SU-DHL-6 (cell line): ENCODE measurements around the gene ERFL.

Experiments used
- H2AFZ ChIP-seq: fragments of 200-600 bp; sonication (generic); 2 replicates; pipeline ENCODE4 v1.6.1; 2014; ENCODE audit warnings: low read depth, mild to moderate bottlenecking, moderate library complexity, mixed read lengths, antibody characterized with exemption, low read length; ENCODE audit not compliant: severe bottlenecking
- H3F3A ChIP-seq: fragments of 200-600 bp; shearing (Covaris generic); 2 replicates; pipeline ENCODE4 v1.6.0; 2016; ENCODE audit warnings: antibody characterized with exemption, mild to moderate bottlenecking; ENCODE audit not compliant: insufficient read depth
- H3K27ac ChIP-seq: fragments of 200-600 bp; sonication (generic); 2 replicates; pipeline ENCODE4 v1.5.1; 2016; ENCODE audit warnings: low read depth, mild to moderate bottlenecking, low read length, moderate library complexity, mixed read lengths
- H3K27me3 ChIP-seq: fragments of 200-600 bp; sonication (generic), shearing (Covaris generic); 2 replicates; pipeline ENCODE4 v1.6.0; 2014; ENCODE audit warnings: mild to moderate bottlenecking, low read length
- H3K36me3 ChIP-seq: fragments of 200-600 bp; sonication (generic); 2 replicates; pipeline ENCODE4 v1.6.1; 2014; ENCODE audit warnings: mild to moderate bottlenecking, low read length, mixed read lengths
- H3K4me2 ChIP-seq: fragments of 300-600, 200-600 bp; shearing (Covaris generic), sonication (generic); 2 replicates; pipeline ENCODE4 v1.6.0; 2014; ENCODE audit warnings: low read length, low read depth, mild to moderate bottlenecking; ENCODE audit not compliant: poor library complexity, severe bottlenecking
- H3K4me3 ChIP-seq: fragments of 200-600 bp; sonication (generic); 2 replicates; pipeline ENCODE4 v1.5.1; 2014; ENCODE audit warnings: antibody characterized with exemption, low read length, mild to moderate bottlenecking, mixed read lengths; ENCODE audit not compliant: insufficient read depth, poor library complexity, severe bottlenecking
- H3K79me2 ChIP-seq: fragments of 200-600 bp; sonication (generic); 2 replicates; pipeline ENCODE4 v1.6.1; 2014; ENCODE audit warnings: mild to moderate bottlenecking, low read length, moderate library complexity; ENCODE audit not compliant: insufficient read depth
- H3K9ac ChIP-seq: fragments of 200-600 bp; sonication (generic); 2 replicates; pipeline ENCODE4 v1.7.0; 2014; ENCODE audit warnings: mild to moderate bottlenecking, low read length
- H3K9me2 ChIP-seq: fragments of 200-600 bp; sonication (generic); replicated peaks from 2 replicates; pipeline ENCODE4 v1.6.1; 2014; ENCODE audit warnings: low read length; ENCODE audit not compliant: insufficient read depth
- H3K9me3 ChIP-seq: fragments of 200-600 bp; sonication (generic); 2 replicates; pipeline ENCODE4 v1.6.1; 2014; ENCODE audit warnings: low read length, mixed read lengths; ENCODE audit not compliant: insufficient read depth
- H4K20me1 ChIP-seq: fragments of 200-600 bp; sonication (generic); 2 replicates; pipeline ENCODE4 v1.6.1; 2014; ENCODE audit warnings: low read depth, mild to moderate bottlenecking, antibody characterized with exemption, low read length, moderate library complexity, mixed read lengths
- CTCF ChIP-seq: fragments of 200-600 bp; sonication (generic); IDR thresholded peaks from one replicate; pipeline ENCODE4 v1.5.1; 2017; ENCODE audit warnings: antibody characterized with exemption, mild to moderate bottlenecking, low read length, moderate library complexity; ENCODE audit not compliant: insufficient read depth, poor library complexity, severe bottlenecking
- EZH2phosphoT487 ChIP-seq: fragments of 200-600 bp; sonication (generic), shearing (Covaris generic); conservative IDR thresholded peaks from 2 replicates; pipeline ENCODE4 v1.6.1; 2018; ENCODE audit warnings: mild to moderate bottlenecking, antibody characterized with exemption, low read length, moderate library complexity, mixed read lengths

Gene ERFL

GRCh38 chr19:41925208-41926003 lies 2.8 kb downstream of the ERFL start:
- TF ChIP-seq CTCF = no peak
- no peak for TF ChIP-seq EZH2phosphoT487
- no peaks in the 10 kb centered on the region for H3K36me3 ChIP-seq
- H2AFZ ChIP-seq = no peak overlapping the region
- no peaks in the 10 kb centered on the region for H3K27me3 ChIP-seq
- H3K9ac ChIP-seq = no peak overlapping the region
- H3K9me3 ChIP-seq = no peaks in the 10 kb centered on the region
- peaks cover 14% of the 10 kb centered on the region for H3F3A ChIP-seq
- no peaks in the 10 kb centered on the region for H3K9me2 ChIP-seq
- peaks cover 17% of the 10 kb centered on the region for H3K79me2 ChIP-seq
- no peak overlapping the region for H3K4me3 ChIP-seq
- 0 out of 2 replicates have a peak overlapping the region, but pooled peaks have one; percentile 13 for H3K27ac ChIP-seq
- no peaks in the 10 kb centered on the region for H4K20me1 ChIP-seq
- H3K4me2 ChIP-seq = no peak overlapping the region

DNA sequence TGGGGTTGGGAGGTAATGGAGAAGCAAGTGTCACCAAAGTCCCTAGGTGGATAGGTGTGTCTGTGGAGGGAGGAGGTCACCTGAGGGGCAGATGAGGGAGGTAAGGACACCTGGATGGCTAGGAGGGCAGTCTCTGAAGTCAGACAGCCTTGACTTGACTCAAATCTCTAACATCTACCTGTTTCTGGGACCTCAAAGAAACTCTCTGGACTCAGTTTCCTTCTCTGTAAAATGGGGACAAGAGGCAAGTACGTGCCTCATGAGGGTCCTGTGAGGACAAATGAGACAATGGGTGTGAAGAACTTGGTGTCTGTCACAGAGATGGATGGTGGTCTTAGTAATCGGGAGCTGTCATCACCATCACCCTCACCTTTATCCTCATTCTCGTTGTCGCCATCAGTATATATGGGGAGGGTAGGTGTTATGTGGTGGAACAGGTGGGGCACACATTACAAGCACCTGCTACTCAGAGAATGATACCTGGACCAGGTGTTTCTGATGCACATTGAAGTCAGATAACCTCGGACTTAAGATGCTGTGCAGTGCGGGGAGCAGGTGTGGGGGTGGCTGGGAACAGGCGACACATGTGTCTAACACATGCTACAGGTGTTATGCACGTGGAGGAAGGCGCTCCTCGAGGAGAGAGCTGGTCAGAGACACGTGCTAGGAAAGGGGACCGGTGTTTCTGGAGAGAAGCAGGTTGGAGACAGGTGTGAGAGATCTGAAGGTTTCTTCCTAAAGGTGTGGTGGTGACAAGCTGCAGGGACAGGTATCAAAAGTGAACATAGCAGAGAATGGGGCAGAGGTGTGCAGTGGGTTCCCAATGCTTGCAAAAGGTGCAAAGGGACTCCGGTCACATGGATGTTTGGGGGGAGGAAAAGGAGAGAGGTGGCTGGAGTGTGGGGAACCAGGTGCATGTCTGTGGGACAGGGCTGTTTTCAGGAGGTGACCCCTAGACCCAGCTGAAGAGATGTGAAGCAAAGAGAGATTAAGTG lies 3.8 kb downstream of the ERFL start:
- no peak for TF ChIP-seq EZH2phosphoT487
- no peaks in the 10 kb centered on the region for H4K20me1 ChIP-seq
- H2AFZ ChIP-seq = no peak overlapping the region
- H3K9ac ChIP-seq = no peak overlapping the region
- H3K36me3 ChIP-seq = no peaks in the 10 kb centered on the region
- 0 out of 2 replicates have a peak overlapping the region, but pooled peaks have one; percentile 13 for H3K27ac ChIP-seq
- no peaks in the 10 kb centered on the region for H3K9me3 ChIP-seq
- peaks cover 6% of the 10 kb centered on the region; the same call in 1 of the 2 replicates for H3F3A ChIP-seq
- no peaks in the 10 kb centered on the region for H3K9me2 ChIP-seq
- H3K27me3 ChIP-seq = no peaks in the 10 kb centered on the region
- no peak overlapping the region for H3K4me3 ChIP-seq
- H3K4me2 ChIP-seq = no peak overlapping the region
- peaks cover 17% of the 10 kb centered on the region for H3K79me2 ChIP-seq

DNA sequence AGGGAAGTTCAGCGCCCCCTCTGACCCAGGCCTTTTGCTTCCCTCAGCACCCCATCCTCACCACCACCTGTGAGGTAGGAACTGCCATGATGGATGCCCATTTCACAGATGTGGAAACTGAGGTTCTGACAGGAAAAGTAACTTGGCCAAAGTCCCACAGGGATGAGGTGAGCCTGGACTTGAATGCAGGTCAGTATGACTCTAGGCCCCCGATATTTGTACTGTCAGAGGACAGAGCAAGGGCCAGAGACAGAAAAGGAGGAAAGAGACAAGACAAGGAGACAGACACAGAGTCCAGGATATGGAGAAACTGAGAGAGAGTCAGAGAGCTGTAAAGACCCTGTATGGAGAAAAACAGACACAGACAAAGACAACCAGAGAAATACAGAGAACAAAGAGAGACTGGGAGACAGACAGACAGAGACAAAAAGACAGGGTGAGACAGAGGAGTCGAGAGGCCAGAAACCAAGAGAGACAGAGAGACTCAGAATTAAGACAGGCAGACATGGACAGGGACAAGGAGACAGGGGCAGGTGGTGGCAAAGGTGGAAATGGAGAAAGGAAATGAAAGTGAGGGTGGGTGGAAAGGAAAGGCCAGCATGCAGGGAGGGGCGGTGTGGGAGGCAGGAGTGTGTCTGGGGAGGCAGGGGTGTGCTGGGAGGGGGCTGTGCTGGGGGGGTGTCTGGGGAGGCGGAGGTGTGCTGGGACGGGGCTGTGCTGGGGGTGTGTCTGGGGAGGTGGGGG lies 5.0 kb downstream of the ERFL start:
- H3K4me2 ChIP-seq = peak overlapping the region; percentile 18
- peaks cover 21% of the 10 kb centered on the region for H3K79me2 ChIP-seq
- H2AFZ ChIP-seq = no peak overlapping the region
- peak overlapping the region; percentile 21; the same call in 1 of the 2 replicates for H3K9ac ChIP-seq
- peaks cover 6% of the 10 kb centered on the region; the same call in 1 of the 2 replicates for H3F3A ChIP-seq
- no peak for TF ChIP-seq EZH2phosphoT487
- no peak for TF ChIP-seq CTCF
- no peak overlapping the region for H3K4me3 ChIP-seq
- H3K9me3 ChIP-seq = no peaks in the 10 kb centered on the region
- peak overlapping the region; percentile 77 for H3K27ac ChIP-seq
- H3K27me3 ChIP-seq = no peaks in the 10 kb centered on the region
- no peaks in the 10 kb centered on the region for H3K36me3 ChIP-seq
- H3K9me2 ChIP-seq = no peaks in the 10 kb centered on the region
- no peaks in the 10 kb centered on the region for H4K20me1 ChIP-seq
